HFFc6 (cell line): Measurements from ENCODE around the gene FNDC3B. TPM values are rescaled to one million over a fixed set of nuclear protein-coding genes. Genes with fewer than 3 reads are reported as not detected.
"Not testable (repeated sequence)": the region's sequence is repeated elsewhere in the genome, so short reads cannot be mapped to it uniquely, and the experiment has no call there.

Experiments
- DNase-seq: peaks from one replicate; pipeline ENCODE4 v3.0.0-alpha.2; 2018
- H3K27ac Mint-ChIP-seq: 2 replicates; pipeline ENCODE4 v1.8.0; 2020; ENCODE audit warnings: mild to moderate bottlenecking, mixed read lengths
- H3K27me3 Mint-ChIP-seq: 2 replicates; pipeline ENCODE4 v1.8.0; 2021; ENCODE audit warnings: mild to moderate bottlenecking, moderate library complexity, mixed read lengths; ENCODE audit not compliant: insufficient read depth
- H3K36me3 Mint-ChIP-seq: 2 replicates; pipeline ENCODE4 v1.8.0; 2021; ENCODE audit warnings: low read depth, mixed read lengths
- H3K4me1 Mint-ChIP-seq: 2 replicates; pipeline ENCODE4 v1.8.0; 2020; ENCODE audit warnings: low read depth, mixed read lengths
- H3K4me3 Mint-ChIP-seq: 2 replicates; pipeline ENCODE4 v1.8.0; 2020; ENCODE audit warnings: mild to moderate bottlenecking, moderate library complexity, mixed read lengths
- H3K9me3 Mint-ChIP-seq: 2 replicates; pipeline ENCODE4 v1.8.0; 2020; ENCODE audit warnings: mild to moderate bottlenecking, mixed read lengths
- CTCF ChIP-seq: fragments of 200-600 bp; sonication (generic); IDR thresholded peaks from 2 replicates; pipeline ENCODE4 v1.5.0; 2021; ENCODE audit warnings: antibody characterized with exemption, mild to moderate bottlenecking
- total RNA-seq, 6 experiments: library from RNA; stranded (reverse); fragmentation: NEBNext Ultra II Directional; extraction: Animal tissue kit (Norgen Biotek cat#: 25700); gene quantifications; 2 replicates in 1 of 6; 3 replicates in 5 of 6; pipeline ENCODE4 v1.2.3, GENCODE V29; 2021

Gene FNDC3B
- total RNA-seq, 6 experiments from 2014 or later, result 133 to 192 (median 155) TPM

GRCh38 chr3:172367205-172368105 lies 328.1 kb downstream of the FNDC3B start:
- TF ChIP-seq CTCF, result no peak
- Mint-ChIP-seq H3K27ac (peak overlapping the region; percentile 44), H3K9me3 (no peaks in the 10 kb centered on the region), H3K27me3 (no peaks in the 10 kb centered on the region), H3K4me1 (peaks cover 27% of the 10 kb centered on the region), H3K36me3 (peaks cover 58% of the 10 kb centered on the region), H3K4me3 (peak overlapping the region; percentile 25)
- peak; percentile 22 for DNase-seq

GRCh38 chr3:172368556-172368955 lies 329.2 kb downstream of the FNDC3B start:
- H3K27me3 Mint-ChIP-seq, H3K9me3 Mint-ChIP-seq, H3K4me3 Mint-ChIP-seq, H3K27ac Mint-ChIP-seq, DNase-seq: not testable (repeated sequence)
- peaks cover 51% of the 10 kb centered on the region for H3K36me3 Mint-ChIP-seq
- peaks cover 27% of the 10 kb centered on the region for H3K4me1 Mint-ChIP-seq

GRCh38 chr3:172369590-172370259 lies 330.3 kb downstream of the FNDC3B start:
- H3K36me3 Mint-ChIP-seq, result peaks cover 49% of the 10 kb centered on the region

GRCh38 chr3:172370419-172370818 lies 331.0 kb downstream of the FNDC3B start:
- Mint-ChIP-seq H3K27me3 (peaks cover 11% of the 10 kb centered on the region; the same call in 1 of the 2 replicates), H3K27ac (no peak overlapping the region), H3K4me1 (peaks cover 27% of the 10 kb centered on the region), H3K36me3 (peaks cover 55% of the 10 kb centered on the region), H3K4me3 (no peak overlapping the region), H3K9me3 (no peaks in the 10 kb centered on the region)
- TF ChIP-seq CTCF, result no peak
- no peak for DNase-seq

More at GRCh38 chr3:172369590-172370259, 330.3 kb downstream of the FNDC3B start:
- H3K4me1 Mint-ChIP-seq, result peaks cover 27% of the 10 kb centered on the region
- no peaks in the 10 kb centered on the region for H3K9me3 Mint-ChIP-seq
- no peak overlapping the region for H3K27ac Mint-ChIP-seq
- no peak for TF ChIP-seq CTCF
- peaks cover 11% of the 10 kb centered on the region; the same call in 1 of the 2 replicates for H3K27me3 Mint-ChIP-seq
- no peak overlapping the region for H3K4me3 Mint-ChIP-seq
- no peak for DNase-seq

- Mint-ChIP-seq H3K9me3 (no peaks in the 10 kb centered on the region), H3K27me3 (peaks cover 11% of the 10 kb centered on the region; the same call in 1 of the 2 replicates), H3K4me1 (peaks cover 23% of the 10 kb centered on the region), H3K36me3 (peaks cover 52% of the 10 kb centered on the region), H3K27ac (no peak overlapping the region), H3K4me3 (no peak overlapping the region)
- no peak for TF ChIP-seq CTCF
- DNase-seq, result no peak
These were observed 332.2 kb downstream of the FNDC3B start for GRCh38 chr3:172371544-172371943.

GRCh38 chr3:172372895-172373294 lies 333.5 kb downstream of the FNDC3B start:
- Mint-ChIP-seq H3K9me3 (no peaks in the 10 kb centered on the region), H3K4me3 (no peak overlapping the region), H3K27ac (no peak overlapping the region), H3K4me1 (peaks cover 10% of the 10 kb centered on the region), H3K27me3 (peaks cover 11% of the 10 kb centered on the region; the same call in 1 of the 2 replicates), H3K36me3 (peaks cover 56% of the 10 kb centered on the region)
- DNase-seq, result no peak
- TF ChIP-seq CTCF, result no peak
